Breast epithelium (tissue), 4 donors: Measurements from ENCODE around the gene VPS37D. TPM values are rescaled to one million over a fixed set of nuclear protein-coding genes. Genes with fewer than 3 reads are reported as not detected.
"Not testable (repeated sequence)": the region's sequence is repeated elsewhere in the genome, so short reads cannot be mapped to it uniquely, and the experiment has no call there.

Source experiments
- DNase-seq, 2 donors: peaks; one replicate each; pipeline ENCODE4 v3.0.0-alpha.2; 2019; ENCODE audit warnings: low spot score in 2 of 2
- H3K27ac ChIP-seq, 2 donors: fragments of 200-600 bp; sonication (generic) in 1 of 2; one replicate each; pipeline ENCODE4 v1.5.1; 2016 to 2019; ENCODE audit warnings: mild to moderate bottlenecking in 1 of 2
- H3K27me3 ChIP-seq, 2 donors: fragments of 200-600 bp; sonication (generic) in 1 of 2; one replicate each; pipeline versions ENCODE4 v1.5.1 to v1.6.0; 2017 to 2019; ENCODE audit warnings: control low read depth in 1 of 2, mild to moderate bottlenecking in 1 of 2
- H3K36me3 ChIP-seq: fragments of 200-600 bp; one replicate; pipeline ENCODE4 v1.5.1; 2019
- H3K4me1 ChIP-seq, 2 donors: fragments of 200-600 bp; sonication (generic); one replicate each; pipeline ENCODE4 v1.5.1; 2016 to 2019; ENCODE audit warnings: control low read depth in 1 of 2
- H3K4me3 ChIP-seq, 3 donors: fragments of 200-600 bp; sonication (generic); 1 replicate in 2 of 3; 2 replicates in 1 of 3; pipeline ENCODE4 v1.5.1; 2016 to 2019; ENCODE audit warnings: mild to moderate bottlenecking in 3 of 3, moderate library complexity in 2 of 3
- H3K9me3 ChIP-seq, 2 donors: fragments of 200-600 bp; sonication (generic) in 1 of 2; one replicate each; pipeline ENCODE4 v1.5.1; 2016 to 2019; ENCODE audit warnings: control low read depth in 1 of 2
- POLR2A ChIP-seq: fragments of 450-650 bp; IDR thresholded peaks from one replicate; pipeline ENCODE4 v1.6.1; 2016; ENCODE audit warnings: antibody characterized with exemption, mild to moderate bottlenecking, moderate library complexity
- POLR2AphosphoS5 ChIP-seq, 3 donors: sonication (generic); formaldehyde crosslinking; IDR thresholded peaks; one replicate each; pipeline ENCODE4 v1.6.1; 2017; ENCODE audit warnings: antibody characterized with exemption in 3 of 3
- intact Hi-C: fragments of 100-400 bp; cut with DNase I; formaldehyde crosslinking; loops from one replicate; pipeline ENCODE4 v1.15.1; 2023; ENCODE audit warnings: low total_unique reads
- total RNA-seq, 3 donors: library from RNA; depleted of rRNA; stranded (reverse); fragments of >200 nt; gene quantifications; one replicate each; pipeline ENCODE4 v1.1.0, GENCODE V29; 2016
- TF ChIP-seq, protein P1 (sequence below), 3 donors: fragments of 450-650 bp; IDR thresholded peaks; one replicate each; pipeline ENCODE4 v1.5.1; 2016 to 2017; ENCODE audit warnings: antibody characterized with exemption in 3 of 3, mild to moderate bottlenecking in 3 of 3, moderate library complexity in 3 of 3

Gene VPS37D
- 1 to 10 TPM; 3.5 to 5.9 (median 3.8) TPM for total RNA-seq

- peak; percentile 76 to 93 for DNase-seq
- TF ChIP-seq POLR2A (no peak), POLR2AphosphoS5 (IDR thresholded peaks at IDR 0.05) (peak in 1 of 3 donors; percentile 36)
- TF ChIP-seq, protein P1, sequence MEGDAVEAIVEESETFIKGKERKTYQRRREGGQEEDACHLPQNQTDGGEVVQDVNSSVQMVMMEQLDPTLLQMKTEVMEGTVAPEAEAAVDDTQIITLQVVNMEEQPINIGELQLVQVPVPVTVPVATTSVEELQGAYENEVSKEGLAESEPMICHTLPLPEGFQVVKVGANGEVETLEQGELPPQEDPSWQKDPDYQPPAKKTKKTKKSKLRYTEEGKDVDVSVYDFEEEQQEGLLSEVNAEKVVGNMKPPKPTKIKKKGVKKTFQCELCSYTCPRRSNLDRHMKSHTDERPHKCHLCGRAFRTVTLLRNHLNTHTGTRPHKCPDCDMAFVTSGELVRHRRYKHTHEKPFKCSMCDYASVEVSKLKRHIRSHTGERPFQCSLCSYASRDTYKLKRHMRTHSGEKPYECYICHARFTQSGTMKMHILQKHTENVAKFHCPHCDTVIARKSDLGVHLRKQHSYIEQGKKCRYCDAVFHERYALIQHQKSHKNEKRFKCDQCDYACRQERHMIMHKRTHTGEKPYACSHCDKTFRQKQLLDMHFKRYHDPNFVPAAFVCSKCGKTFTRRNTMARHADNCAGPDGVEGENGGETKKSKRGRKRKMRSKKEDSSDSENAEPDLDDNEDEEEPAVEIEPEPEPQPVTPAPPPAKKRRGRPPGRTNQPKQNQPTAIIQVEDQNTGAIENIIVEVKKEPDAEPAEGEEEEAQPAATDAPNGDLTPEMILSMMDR (IDR thresholded peaks at IDR 0.05), result peak in 2 of 3 donors; percentile 10 to 99
- H3K27ac ChIP-seq, result peak within 1 kb of the TSS; percentile 35 to 40
- H3K4me1 ChIP-seq, result no peaks in the 10 kb centered on the region
- peaks cover 7 to 10% of the 10 kb centered on the region in 2 donors for H3K9me3 ChIP-seq
- no peaks in the 10 kb centered on the region for H3K27me3 ChIP-seq
- H3K36me3 ChIP-seq, result no peaks in the 10 kb centered on the region
- intact Hi-C loops, result no loop called here
- peak within 1 kb of the TSS; percentile 44 to 97 (median 72) for H3K4me3 ChIP-seq
These were observed at the start of gene VPS37D for GRCh38 chr7:73667344-73668102. Gene VPS37D, plus strand, starts transcription at chr7:73667831. Its CDS starts 128 bp downstream, at chr7:73667959.

- TF ChIP-seq, protein P1 (IDR thresholded peaks at IDR 0.05), result no peak
- TF ChIP-seq POLR2AphosphoS5 (IDR thresholded peaks at IDR 0.05), result no peak
- no peak for TF ChIP-seq POLR2A
- DNase-seq, result no peak
- Histone ChIP-seq H3K27me3 (peaks cover 0 to 15% of the 10 kb centered on the region in 2 donors), H3K4me3 (no peak overlapping the region), H3K9me3 (no peaks in the 10 kb centered on the region), H3K27ac (no peak overlapping the region), H3K36me3 (no peaks in the 10 kb centered on the region), H3K4me1 (peaks cover 0 to 11% of the 10 kb centered on the region in 2 donors)
- intact Hi-C loops, result no loop called here
These were observed 49.1 kb upstream of the VPS37D start for GRCh38 chr7:73618538-73618937.

- H3K27me3 ChIP-seq, result peaks cover 8 to 23% of the 10 kb centered on the region in 2 donors
- H3K27ac ChIP-seq, H3K9me3 ChIP-seq, DNase-seq, H3K36me3 ChIP-seq, H3K4me3 ChIP-seq, intact Hi-C loops: not testable (repeated sequence)
- peaks cover 4 to 16% of the 10 kb centered on the region in 2 donors for H3K4me1 ChIP-seq
These were observed 48.2 kb upstream of the VPS37D start for GRCh38 chr7:73619394-73619793.

DNA sequence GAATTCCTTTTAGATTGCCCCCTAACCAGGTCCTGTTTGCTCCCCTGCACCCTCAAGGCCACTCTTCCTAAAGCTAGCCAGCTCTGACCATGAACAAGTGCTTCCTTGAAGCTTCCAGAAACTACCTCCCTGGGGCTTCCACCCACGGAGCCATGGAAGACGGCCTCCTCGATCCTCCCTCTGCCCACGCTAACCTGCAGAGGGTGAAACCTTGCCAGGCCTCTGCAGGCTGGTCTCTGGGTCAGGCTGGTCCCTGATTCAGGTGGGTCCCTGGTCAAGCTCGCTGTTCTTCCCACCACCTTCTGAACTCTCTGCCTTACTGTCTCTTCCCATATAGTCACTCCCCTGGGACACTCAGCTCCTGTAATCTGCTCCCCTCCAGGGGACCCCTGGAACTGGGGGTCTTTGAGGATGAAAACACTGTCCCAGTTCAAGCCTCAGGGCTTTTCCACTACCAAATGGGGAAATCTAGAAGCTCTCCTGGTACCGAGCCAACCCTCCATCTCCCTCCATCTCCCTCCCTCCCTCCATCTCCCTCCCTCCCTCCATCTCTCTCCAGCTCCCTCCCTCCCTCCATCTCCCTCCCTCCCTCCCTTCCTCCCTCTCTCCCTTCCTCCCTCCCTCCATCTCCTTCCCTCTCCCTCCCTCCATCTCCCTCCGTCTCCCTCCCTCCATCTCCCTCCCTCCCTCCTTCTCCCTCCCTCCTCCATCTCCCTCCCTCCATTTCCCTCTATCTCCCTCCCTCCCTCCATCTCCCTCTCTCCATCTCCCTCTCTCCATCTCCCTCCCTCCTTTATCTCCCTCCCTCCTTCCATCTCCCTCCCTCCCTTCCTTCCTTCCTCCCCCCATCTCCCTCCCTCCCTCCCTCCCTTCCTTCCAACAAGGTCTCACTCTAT is 46.2 kb upstream of the VPS37D start:
- H3K4me1 ChIP-seq, result peaks cover 4 to 16% of the 10 kb centered on the region in 2 donors
- no peak for TF ChIP-seq POLR2AphosphoS5 (IDR thresholded peaks at IDR 0.05)
- no peak for TF ChIP-seq POLR2A
- TF ChIP-seq, protein P1 (IDR thresholded peaks at IDR 0.05), result no peak
- H3K27me3 ChIP-seq, result peaks cover 8 to 31% of the 10 kb centered on the region in 2 donors
- DNase-seq, result no peak
- no peaks in the 10 kb centered on the region for H3K36me3 ChIP-seq
- H3K9me3 ChIP-seq, result no peaks in the 10 kb centered on the region
- no peak overlapping the region for H3K27ac ChIP-seq
- H3K4me3 ChIP-seq, result no peak overlapping the region
- intact Hi-C loops, result loop anchor here (10.0 kb wide), 1 partner anchor 233 kb away; no protein-coding TSS in a partner anchor

GRCh38 chr7:73622527-73622908 is 45.1 kb upstream of the VPS37D start:
- Histone ChIP-seq H3K27ac (no peak overlapping the region), H3K4me1 (peaks cover 4 to 16% of the 10 kb centered on the region in 2 donors), H3K36me3 (no peaks in the 10 kb centered on the region), H3K9me3 (no peaks in the 10 kb centered on the region), H3K27me3 (peaks cover 10 to 31% of the 10 kb centered on the region in 2 donors), H3K4me3 (peak overlapping the region in 2 of 3 donors; percentile 64 to 72)
- TF ChIP-seq POLR2A, result no peak
- no peak for TF ChIP-seq POLR2AphosphoS5 (IDR thresholded peaks at IDR 0.05)
- TF ChIP-seq, protein P1 (IDR thresholded peaks at IDR 0.05), result no peak
- intact Hi-C loops, result loop anchor here (10.0 kb wide), 1 partner anchor 232 kb away; no protein-coding TSS in a partner anchor
- DNase-seq, result no peak
